HCT116 (cell line): ENCODE data around the gene F11R. TPM values are rescaled to one million over a fixed set of nuclear protein-coding genes. Genes with fewer than 3 reads are reported as not detected.
A peak's percentile ranks its signal among the peaks of the same experiment; 100 is the strongest.

Experiments
- ATAC-seq: fragments of 200-7000 bp; cut with Tn5 transposase; 2 replicates; pipeline ENCODE4 v1.9.1; 2020; ENCODE audit warnings: mild to moderate bottlenecking, moderate library complexity
- BruUV-seq: library from RNA; stranded (reverse); fragments of 400-500 nt; replicated peaks from 2 replicates; lab custom pipeline; 2021; lab: Mats Ljungman, UMichigan
- CTCF ChIA-PET: fragments of 300-600 bp; sonication (Branson Sonifier 250); formaldehyde crosslinking; loops from one replicate; lab custom pipeline; 2021; ENCODE audit warnings: antibody characterized with exemption; lab: Charles Lee
- POLR2A ChIA-PET: fragments of 300-600, 350-600 bp; sonication (Branson Sonifier 250); formaldehyde crosslinking; loops from one replicate; lab custom pipeline; 2021; ENCODE audit warnings: antibody characterized with exemption; lab: Charles Lee
- RAD21 ChIA-PET, 2 experiments: fragments of 300-600 bp; sonication (Branson Sonifier 250); formaldehyde crosslinking; loops; one replicate each; lab custom pipeline; 2023; ENCODE audit warnings: low total read pairs in 2 of 2; ENCODE audit not compliant: uncharacterized antibody in 2 of 2, unreplicated experiment in 2 of 2, low non-redundant PET in 1 of 2; lab: Charles Lee
- DNase-seq: peaks from one replicate; pipeline ENCODE4 v3.0.0-alpha.2; 2010; ENCODE audit warnings: low read depth, low spot score
- H2AFZ ChIP-seq: fragments of 200-600 bp; shearing (Covaris generic), sonication (generic); 2 replicates; pipeline ENCODE4 v1.6.1; 2017; ENCODE audit warnings: low read depth, mixed run types, mixed read lengths, antibody characterized with exemption, low read length; ENCODE audit not compliant: poor library complexity, severe bottlenecking
- H3K27ac ChIP-seq: 2 replicates; pipeline ENCODE4 v1.5.1; 2012; ENCODE audit warnings: low read depth, low read length
- H3K27me3 ChIP-seq: fragments of 200-600 bp; sonication (generic); 2 replicates; pipeline ENCODE4 v1.6.1; 2016; ENCODE audit warnings: mixed run types, low read length, mixed read lengths; ENCODE audit not compliant: insufficient read depth
- H3K36me3 ChIP-seq, 2 experiments: fragments of 200-500 bp in 1 of 2; fragments of 200-600 bp in 1 of 2; sonication (Bioruptor generic) in 1 of 2; sonication (generic) in 1 of 2; 2 replicates each; pipeline versions ENCODE4 v1.5.1 to v1.6.1; 2014 to 2016; ENCODE audit warnings: low read length in 2 of 2, inconsistent platforms in 1 of 2, mixed read lengths in 1 of 2, mixed run types in 1 of 2; ENCODE audit not compliant: insufficient read depth in 2 of 2, control insufficient read depth in 1 of 2
- H3K4me1 ChIP-seq, 2 experiments: fragments of 200-600 bp in 1 of 2; sonication (generic) in 1 of 2; 2 replicates each; pipeline versions ENCODE4 v1.5.1 to v1.6.1; 2012 to 2017; ENCODE audit warnings: low read length in 2 of 2, inconsistent platforms in 1 of 2, mild to moderate bottlenecking in 1 of 2, mixed read lengths in 1 of 2, mixed run types in 1 of 2, moderate library complexity in 1 of 2; ENCODE audit not compliant: insufficient read depth in 2 of 2, control insufficient read depth in 1 of 2
- H3K4me2 ChIP-seq: fragments of 200-600 bp; sonication (generic); 2 replicates; pipeline ENCODE4 v1.6.1; 2017; ENCODE audit warnings: mixed run types, low read length, mixed read lengths
- H3K4me3 ChIP-seq, 2 experiments: fragments of 200-600 bp in 1 of 2; sonication (generic) in 1 of 2; replicated peaks in 1 of 2; 2 replicates each; pipeline ENCODE4 v1.5.1; 2011 to 2016; ENCODE audit warnings: low read length in 2 of 2, control low read depth in 1 of 2, low read depth in 1 of 2, mild to moderate bottlenecking in 1 of 2, mixed read lengths in 1 of 2, mixed run types in 1 of 2
- H3K79me2 ChIP-seq: fragments of 200-600 bp; sonication (generic); 2 replicates; pipeline ENCODE4 v1.6.1; 2017; ENCODE audit warnings: mild to moderate bottlenecking, mixed run types, low read length, moderate library complexity, mixed read lengths; ENCODE audit not compliant: insufficient read depth
- H3K9ac ChIP-seq: fragments of 200-600 bp; sonication (generic); 2 replicates; pipeline ENCODE4 v1.6.1; 2016; ENCODE audit warnings: low read length, mixed read lengths
- H3K9me2 ChIP-seq: fragments of 200-600 bp; sonication (generic), shearing (Covaris generic); 2 replicates; pipeline ENCODE4 v1.6.1; 2017; ENCODE audit warnings: mixed run types, mild to moderate bottlenecking, moderate library complexity; ENCODE audit not compliant: insufficient read depth
- H3K9me3 ChIP-seq, 2 experiments: fragments of 200-500 bp in 1 of 2; fragments of 200-600 bp in 1 of 2; sonication (Bioruptor generic) in 1 of 2; sonication (generic) in 1 of 2; 2 replicates each; pipeline ENCODE4 v1.6.1; 2014 to 2017; ENCODE audit warnings: low read length in 2 of 2, mixed read lengths in 2 of 2, inconsistent platforms in 1 of 2, low read depth in 1 of 2, mild to moderate bottlenecking in 1 of 2, mixed run types in 1 of 2, moderate library complexity in 1 of 2; ENCODE audit not compliant: control insufficient read depth in 1 of 2, insufficient read depth in 1 of 2
- H4K20me1 ChIP-seq: fragments of 200-600 bp; sonication (generic), shearing (Covaris generic); 2 replicates; pipeline ENCODE4 v1.6.1; 2017; ENCODE audit warnings: mixed run types, mild to moderate bottlenecking, moderate library complexity; ENCODE audit not compliant: insufficient read depth
- CBX3 ChIP-seq: IDR thresholded peaks from 2 replicates; pipeline ENCODE4 v1.6.1; 2012; ENCODE audit warnings: low read depth
- POLR2A ChIP-seq: IDR thresholded peaks from 2 replicates; pipeline ENCODE4 v1.7.0; 2011; ENCODE audit warnings: borderline replicate concordance; ENCODE audit not compliant: insufficient read depth, insufficient read length; ENCODE audit errors: extremely low read depth
- POLR2AphosphoS5 ChIP-seq: IDR thresholded peaks from 2 replicates; pipeline ENCODE4 v1.6.1; 2011; ENCODE audit warnings: mild to moderate bottlenecking, low read depth, low read length, moderate library complexity
- SIN3A ChIP-seq: IDR thresholded peaks from 2 replicates; pipeline ENCODE4 v1.6.1; 2012; ENCODE audit warnings: low read depth
- SP1 ChIP-seq: IDR thresholded peaks from 2 replicates; pipeline ENCODE4 v1.6.1; 2012; ENCODE audit warnings: low read depth
- ZNF274 ChIP-seq: fragments of 200-500 bp; sonication (Bioruptor generic); IDR thresholded peaks from 2 replicates; pipeline ENCODE4 v1.6.1; 2014; ENCODE audit warnings: mild to moderate bottlenecking, low read depth, low read length, inconsistent platforms
- intact Hi-C: fragments of 100-400 bp; cut with micrococcal nuclease; formaldehyde crosslinking; loops from 2 replicates; pipeline ENCODE4 v1.10.0; 2022
- total RNA-seq: library from RNA; stranded (reverse); gene quantifications from one replicate; pipeline ENCODE4 v1.2.1, GENCODE V29; 2021; ENCODE audit not compliant: unreplicated experiment

The F11R gene
- total RNA-seq, 1 experiment from 2014 or later = 86.7 TPM

GRCh38 chr1:161048949-161049722 is 28.2 kb upstream of the F11R start:
- ATAC-seq (no peak), DNase-seq (no peak)
- Histone ChIP-seq H3K9me3 (peaks cover 0 to 5% of the 10 kb centered on the region in 2 experiments; a peak in 1 of 4 replicates), H3K4me1 (peaks cover 5 to 26% of the 10 kb centered on the region in 2 experiments; a peak in 2 of 4 replicates), H3K27ac (no peak overlapping the region), H3K9me2 (no peaks in the 10 kb centered on the region), H3K79me2 (peaks cover 14% of the 10 kb centered on the region; the same call in 1 of the 2 replicates), H3K27me3 (no peaks in the 10 kb centered on the region), H2AFZ (no peak overlapping the region), H3K4me3 (no peak overlapping the region), H3K4me2 (no peak overlapping the region), H3K9ac (no peak overlapping the region), H4K20me1 (no peaks in the 10 kb centered on the region), H3K36me3 (no peaks in the 10 kb centered on the region)
- ChIA-PET RAD21 (no interaction called here), POLR2A (no interaction called here), CTCF (no interaction called here)
- intact Hi-C loops = loop anchor here (5.0 kb wide), 1 partner anchor 68 kb away; the partner anchor contains the start of genes NIT1 and PFDN2
- no TSS peak for BruUV-seq
- TF ChIP-seq POLR2A (no peak), CBX3 (no peak), ZNF274 (0 out of 2 replicates have a peak, but pooled peaks have one; percentile 31), SP1 (no peak)

- Histone ChIP-seq H3K36me3 (peaks cover 0 to 3% of the 10 kb centered on the region in 2 experiments; a peak in 1 of 4 replicates), H3K9ac (no peak overlapping the region), H3K4me2 (no peak overlapping the region), H3K79me2 (peaks cover 16% of the 10 kb centered on the region; the same call in 1 of the 2 replicates), H2AFZ (no peak overlapping the region), H3K4me1 (peaks cover 5 to 20% of the 10 kb centered on the region in 2 experiments; a peak in 2 of 4 replicates), H4K20me1 (no peaks in the 10 kb centered on the region), H3K9me3 (peaks cover 0 to 5% of the 10 kb centered on the region in 2 experiments; a peak in 1 of 4 replicates), H3K27me3 (no peaks in the 10 kb centered on the region), H3K27ac (no peak overlapping the region), H3K9me2 (no peaks in the 10 kb centered on the region), H3K4me3 (no peak overlapping the region)
- no peak for TF ChIP-seq SIN3A
- TF ChIP-seq POLR2AphosphoS5 = 0 out of 2 replicates have a peak, but pooled peaks have one; percentile 12
- no TSS peak for BruUV-seq
- ATAC-seq (no peak), DNase-seq (no peak)
- ChIA-PET CTCF (interaction anchor here (0.5 kb wide), 1 partner anchor 26 kb away, joined by 3 read pairs; no protein-coding TSS in a partner anchor), RAD21 (no interaction called here), POLR2A (interaction anchor here (1.0 kb wide), 1 partner anchor 85 kb away, joined by 3 read pairs; the partner anchor contains the start of gene DEDD)
- intact Hi-C loops = loop anchor here (5.0 kb wide), 1 partner anchor 70 kb away; the partner anchor contains the start of genes NIT1 and PFDN2
Measured at GRCh38 chr1:161047436-161048420, 26.8 kb upstream of the F11R start.
